GM18526 (cell line): Measurements from ENCODE around the gene NCKAP5.

Experiments used
- POLR2A ChIP-seq: IDR thresholded peaks from 3 replicates; pipeline ENCODE4 v1.6.1; 2011; ENCODE audit not compliant: insufficient read length; ENCODE audit errors: extremely low read depth

The NCKAP5 gene

GRCh38 chr2:133163111-133163510 is 405.2 kb downstream of the NCKAP5 start:
- TF ChIP-seq POLR2A, result no peak

GRCh38 chr2:133158442-133158841 is 409.8 kb downstream of the NCKAP5 start:
- no peak for TF ChIP-seq POLR2A

GRCh38 chr2:133158024-133158423 is 410.2 kb downstream of the NCKAP5 start:
- no peak for TF ChIP-seq POLR2A

GRCh38 chr2:133157141-133157540 is 411.1 kb downstream of the NCKAP5 start:
- no peak for TF ChIP-seq POLR2A

- no peak for TF ChIP-seq POLR2A
These were observed 415.5 kb downstream of the NCKAP5 start for GRCh38 chr2:133152801-133153200.

GRCh38 chr2:133148187-133148586 is 420.1 kb downstream of the NCKAP5 start:
- no peak for TF ChIP-seq POLR2A

GRCh38 chr2:133146893-133147292 is 421.4 kb downstream of the NCKAP5 start:
- no peak for TF ChIP-seq POLR2A

- TF ChIP-seq POLR2A, result no peak
These were observed 424.6 kb downstream of the NCKAP5 start for GRCh38 chr2:133143645-133144044.

- TF ChIP-seq POLR2A, result no peak
These were observed 426.2 kb downstream of the NCKAP5 start for GRCh38 chr2:133142087-133142486.

GRCh38 chr2:133140620-133141019 is 427.6 kb downstream of the NCKAP5 start:
- TF ChIP-seq POLR2A, result no peak

- TF ChIP-seq POLR2A, result no peak
These were observed 428.3 kb downstream of the NCKAP5 start for GRCh38 chr2:133139847-133140533.

GRCh38 chr2:133138693-133139092 is 429.6 kb downstream of the NCKAP5 start:
- no peak for TF ChIP-seq POLR2A

GRCh38 chr2:133135035-133135654 is 433.1 kb downstream of the NCKAP5 start:
- TF ChIP-seq POLR2A, result no peak

- no peak for TF ChIP-seq POLR2A
These were observed 437.6 kb downstream of the NCKAP5 start for GRCh38 chr2:133130548-133131246.

- TF ChIP-seq POLR2A, result no peak
These were observed 443.8 kb downstream of the NCKAP5 start for GRCh38 chr2:133124446-133124845.

GRCh38 chr2:133123904-133124303 is 444.4 kb downstream of the NCKAP5 start:
- no peak for TF ChIP-seq POLR2A
